HEK293 (cell line): Measurements from ENCODE around the gene SGMS1.

Source experiments
- ATF2 ChIP-seq: fragments of 450-650 bp; formaldehyde crosslinking; IDR thresholded peaks from 2 replicates; pipeline ENCODE4 v1.5.1; 2016; ENCODE audit warnings: missing biosample characterization, missing genetic modification characterization, low read depth
- CTCF ChIP-seq: fragments of 450-650 bp; formaldehyde crosslinking; IDR thresholded peaks from 2 replicates; pipeline ENCODE4 v1.5.1; 2016; ENCODE audit warnings: missing biosample characterization, missing genetic modification characterization
- ELK4 ChIP-seq: IDR thresholded peaks from 2 replicates; pipeline ENCODE4 v1.6.1; 2011; ENCODE audit warnings: mild to moderate bottlenecking, low read depth, low read length, borderline replicate concordance
- REPIN1 ChIP-seq: fragments of 450-650 bp; formaldehyde crosslinking; IDR thresholded peaks from 2 replicates; pipeline ENCODE4 v1.5.1; 2017; ENCODE audit warnings: missing biosample characterization, missing genetic modification characterization, low read depth
- ZBTB49 ChIP-seq: fragments of 450-650 bp; formaldehyde crosslinking; IDR thresholded peaks from 2 replicates; pipeline ENCODE4 v1.5.1; 2016; ENCODE audit warnings: missing biosample characterization, missing genetic modification characterization, low read depth
- ZNF324 ChIP-seq: fragments of 450-650 bp; formaldehyde crosslinking; IDR thresholded peaks from 2 replicates; pipeline ENCODE4 v1.5.1; 2016; ENCODE audit warnings: missing biosample characterization, missing genetic modification characterization
- ZNF518A ChIP-seq: fragments of 450-650 bp; formaldehyde crosslinking; conservative IDR thresholded peaks from 2 replicates; pipeline ENCODE4 v1.5.1; 2016; ENCODE audit warnings: low read depth, missing biosample characterization, missing genetic modification characterization
- ZNF624 ChIP-seq: fragments of 450-650 bp; formaldehyde crosslinking; IDR thresholded peaks from 2 replicates; pipeline ENCODE4 v1.5.1; 2017; ENCODE audit warnings: missing biosample characterization, missing genetic modification characterization
- ZNF645 ChIP-seq: fragments of 450-650 bp; formaldehyde crosslinking; IDR thresholded peaks from 2 replicates; pipeline ENCODE4; 2016; ENCODE audit warnings: missing biosample characterization, missing genetic modification characterization
- ZNF664 ChIP-seq: fragments of 450-650 bp; formaldehyde crosslinking; IDR thresholded peaks from 2 replicates; pipeline ENCODE4 v1.5.1; 2016; ENCODE audit warnings: missing biosample characterization, missing genetic modification characterization

- TF ChIP-seq ATF2 (tag by site-specific recombination) (no peak), ZNF624 (tag by site-specific recombination) (no peak), ZNF324 (no peak), CTCF (no peak), REPIN1 (tag by site-specific recombination) (no peak), ZNF664 (tag by site-specific recombination) (no peak), ZBTB49 (no peak), ZNF645 (tag by site-specific recombination) (no peak), ZNF518A (tag by site-specific recombination) (no peak), ELK4 (no peak)
Measured at GRCh38 chr10:50653758-50654157, 30.0 kb upstream of the SGMS1 start.
